Esophagus mucosa (tissue), 1 donor: Measurements from ENCODE around the gene FASTK. TPM values are rescaled to one million over a fixed set of nuclear protein-coding genes. Genes with fewer than 3 reads are reported as not detected.
"Not testable (repeated sequence)": the region's sequence is repeated elsewhere in the genome, so short reads cannot be mapped to it uniquely, and the experiment has no call there.

Source experiments
- ATAC-seq: fragments of 200-7000 bp; cut with Tn5 transposase; one replicate; pipeline ENCODE4 v1.9.1; 2020
- total RNA-seq: library from RNA; stranded (reverse); gene quantifications from one replicate; pipeline ENCODE4 v1.2.4, GENCODE V29; 2023
- donor health status: DM: yes; HTN: yes; CAD: no.

The FASTK gene
- total RNA-seq, 1 donor from 2014 or later: 55.5 TPM

DNA sequence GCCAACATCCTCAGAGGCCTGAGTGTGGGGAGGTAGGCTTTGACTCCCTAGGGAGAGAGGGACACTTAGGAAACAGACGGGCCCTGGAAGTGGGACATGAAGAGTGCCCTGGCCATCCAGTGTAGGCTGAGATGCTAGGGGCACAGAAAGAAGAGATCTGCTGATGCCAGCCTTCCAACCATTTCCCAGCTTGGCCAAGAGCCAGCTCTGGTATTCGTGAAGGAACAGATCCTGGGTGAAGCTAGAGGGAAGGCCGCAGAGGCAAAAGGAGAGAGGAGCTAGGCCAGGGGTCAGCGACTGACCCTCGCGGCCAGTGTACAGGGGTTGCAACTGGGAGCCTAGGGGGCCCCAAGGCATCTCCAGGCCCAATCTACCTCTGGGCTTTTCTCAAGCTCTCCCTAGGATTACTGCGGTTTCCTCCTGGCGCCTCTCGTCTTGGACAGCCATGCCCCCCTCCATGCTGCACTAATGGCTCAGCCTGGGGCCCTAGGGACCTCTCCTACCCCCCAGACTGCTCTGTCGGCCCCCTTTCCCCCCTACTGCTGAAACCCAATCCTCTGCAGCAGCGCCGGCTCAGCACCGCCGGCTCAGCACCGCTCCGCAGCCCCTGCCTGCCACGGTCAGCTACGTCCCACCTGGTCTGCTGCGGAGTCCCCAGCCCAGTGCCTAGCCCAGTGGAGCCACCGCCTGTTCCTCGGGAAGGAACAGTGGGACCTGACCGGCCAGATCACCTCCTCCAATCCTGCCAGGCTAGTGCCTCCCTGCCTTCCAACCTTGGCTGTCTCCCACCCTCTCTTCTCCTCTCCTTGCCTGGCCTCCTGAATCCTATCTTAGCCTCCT, 32.4 kb downstream of the FASTK start, which contains the start of gene ASIC3:
TSS of gene ASIC3 (plus strand) at position 556 of the 840 bp plus-strand sequence. CDS start 355 bp downstream, outside the sequence.
- no peak for ATAC-seq

DNA sequence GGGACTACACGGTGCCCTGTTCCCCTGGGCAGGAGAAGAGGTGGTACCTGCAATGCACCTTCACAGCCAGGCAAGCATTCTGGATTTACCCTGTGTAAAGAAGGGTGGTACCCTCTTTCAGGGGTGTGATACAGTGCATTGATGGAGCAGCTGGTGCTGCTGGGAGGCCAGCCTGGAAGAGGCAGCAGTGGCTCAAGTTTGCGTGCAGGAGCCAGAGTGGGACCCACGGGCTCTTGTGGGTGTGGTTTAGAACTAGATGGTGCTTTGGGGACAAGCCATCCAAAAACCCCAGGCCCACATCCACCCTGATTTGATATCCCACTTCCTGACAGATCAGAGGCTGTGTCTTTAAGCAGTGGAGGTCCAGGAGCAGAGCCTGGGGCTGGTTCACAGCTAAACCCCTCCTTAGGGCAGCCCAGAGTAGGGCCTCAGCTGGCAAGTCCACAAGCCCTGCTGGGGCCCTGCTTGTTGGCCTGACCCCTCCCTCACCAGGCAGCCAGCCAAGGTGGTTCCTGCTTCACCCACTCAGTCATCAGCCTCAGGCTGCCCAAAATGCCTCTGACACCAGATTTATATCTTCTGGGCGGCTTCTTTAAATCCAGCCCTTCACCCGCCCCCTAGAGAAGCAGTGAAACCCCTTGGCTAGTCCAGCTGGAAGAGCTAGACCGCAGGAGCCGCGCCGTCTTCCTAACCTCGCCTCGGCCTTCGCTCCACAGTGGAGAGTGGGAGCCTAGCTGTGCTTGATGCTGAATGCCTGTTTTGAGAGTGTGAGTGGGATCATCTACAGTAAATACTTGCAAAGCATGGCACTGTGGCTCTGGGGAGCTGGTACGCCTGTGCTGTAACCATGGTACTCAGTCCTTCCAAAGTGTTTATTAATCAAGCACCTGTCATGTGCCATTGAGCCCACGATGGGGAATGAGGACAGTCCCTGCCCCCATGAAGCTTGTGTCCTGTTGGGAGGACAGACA, 33.7 kb downstream of the FASTK start:
- ATAC-seq: no peak

DNA sequence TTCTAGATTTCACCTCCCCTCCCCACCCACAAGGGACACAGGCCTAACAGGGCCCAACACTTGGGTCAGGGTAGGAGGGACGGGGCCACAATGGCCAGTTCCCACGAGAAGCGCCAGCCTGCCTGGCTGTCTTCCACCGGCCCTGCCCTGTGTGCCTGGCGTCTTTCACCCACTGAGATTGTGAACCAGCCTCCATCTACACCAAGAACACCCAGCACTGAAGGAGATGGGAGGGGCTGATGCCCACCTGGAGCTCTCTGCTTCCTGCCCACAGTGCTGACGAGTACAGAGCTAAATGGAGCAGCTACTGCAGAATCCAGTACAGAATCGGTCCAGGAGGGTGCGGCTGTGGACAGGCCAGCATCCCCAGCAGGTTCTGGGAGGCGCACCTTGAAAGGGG, 34.6 kb downstream of the FASTK start:
- no peak for ATAC-seq

DNA sequence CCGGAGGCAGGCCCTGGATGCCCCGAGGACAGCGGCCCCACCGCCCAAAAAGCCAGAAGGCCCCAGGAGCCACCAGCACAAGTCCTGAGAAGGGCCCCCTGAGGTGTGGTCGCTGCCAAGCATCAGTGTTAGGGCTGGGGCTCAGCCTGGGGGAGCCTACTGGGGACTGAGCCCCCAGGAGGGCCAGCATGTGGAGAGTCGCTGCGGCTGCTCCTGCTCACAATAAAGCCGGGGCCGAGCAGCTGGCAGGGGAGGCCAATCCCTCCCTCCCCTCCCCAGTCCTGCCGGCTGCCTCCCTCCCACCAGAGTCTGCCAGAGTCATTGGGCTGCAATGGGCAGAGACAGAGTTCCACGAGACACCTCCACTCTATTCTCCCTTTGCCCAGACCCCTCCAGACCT, 35.3 kb downstream of the FASTK start:
- ATAC-seq: no peak

DNA sequence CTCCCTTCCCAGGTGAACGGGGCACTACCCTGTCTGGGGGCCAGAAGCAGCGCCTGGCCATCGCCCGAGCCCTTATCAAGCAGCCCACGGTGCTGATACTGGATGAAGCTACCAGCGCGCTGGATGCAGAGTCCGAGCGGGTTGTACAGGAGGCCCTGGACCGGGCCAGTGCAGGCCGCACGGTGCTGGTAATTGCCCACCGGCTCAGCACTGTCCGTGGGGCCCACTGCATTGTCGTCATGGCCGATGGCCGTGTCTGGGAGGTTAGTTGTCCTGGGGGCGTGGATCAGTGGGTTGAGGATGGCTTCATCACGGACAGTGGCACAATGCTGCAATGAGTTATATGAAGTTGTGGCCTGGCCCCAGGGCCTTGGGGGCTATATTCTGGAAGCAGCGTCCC, 36.6 kb downstream of the FASTK start:
- no peak for ATAC-seq

DNA sequence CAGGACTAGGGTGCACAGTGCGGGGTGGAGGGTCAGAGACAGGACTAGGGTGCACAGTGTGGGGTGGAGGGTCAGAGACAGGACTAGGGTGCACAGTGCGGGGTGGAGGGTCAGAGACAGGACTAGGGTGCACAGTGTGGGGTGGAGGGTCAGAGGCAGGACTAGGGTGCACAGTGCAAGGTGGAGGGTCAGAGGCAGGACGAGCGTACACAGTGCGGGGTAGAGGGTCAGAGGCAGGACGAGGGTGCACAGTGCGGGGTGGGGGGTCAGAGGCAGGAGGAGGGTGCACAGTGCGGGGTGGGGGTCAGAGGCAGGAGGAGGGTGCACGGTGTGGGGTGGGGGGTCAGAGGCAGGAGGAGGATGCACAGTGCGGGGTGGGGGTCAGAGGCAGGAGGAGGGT, 37.2 kb downstream of the FASTK start:
- not testable (repeated sequence) for ATAC-seq

DNA sequence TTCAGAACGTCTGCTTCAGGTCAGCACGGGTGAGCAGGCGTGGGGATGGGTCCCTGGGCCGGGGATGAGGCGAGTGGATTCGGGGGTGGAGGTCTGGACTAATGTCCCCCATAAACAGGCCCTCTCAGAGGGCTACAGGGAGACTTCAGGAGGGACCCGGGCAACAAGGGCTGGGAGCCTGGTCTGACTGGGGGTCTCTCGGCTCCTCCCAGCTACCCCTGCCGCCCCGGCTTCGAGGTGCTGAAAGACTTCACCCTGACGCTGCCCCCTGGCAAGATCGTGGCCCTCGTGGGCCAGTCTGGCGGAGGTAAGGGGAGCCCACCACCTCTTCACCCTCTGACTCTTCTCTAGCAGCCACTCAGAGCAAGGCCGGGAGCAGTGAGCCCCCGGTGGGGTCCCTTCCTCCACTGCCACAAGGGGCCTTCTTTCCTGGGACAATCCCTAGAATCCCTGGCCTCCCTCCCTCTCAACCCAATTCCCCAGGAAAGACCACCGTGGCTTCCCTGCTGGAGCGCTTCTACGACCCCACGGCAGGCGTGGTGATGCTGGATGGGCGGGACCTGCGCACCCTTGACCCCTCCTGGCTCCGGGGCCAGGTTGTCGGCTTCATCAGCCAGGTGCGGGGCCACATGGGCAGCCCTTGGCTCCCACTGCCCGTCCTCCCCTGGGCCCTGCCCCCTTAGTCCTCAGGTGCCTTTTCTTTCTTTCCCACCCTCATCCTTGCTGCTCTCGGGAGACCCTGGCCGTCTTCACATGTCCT, 39.8 kb downstream of the FASTK start:
- ATAC-seq: no peak

DNA sequence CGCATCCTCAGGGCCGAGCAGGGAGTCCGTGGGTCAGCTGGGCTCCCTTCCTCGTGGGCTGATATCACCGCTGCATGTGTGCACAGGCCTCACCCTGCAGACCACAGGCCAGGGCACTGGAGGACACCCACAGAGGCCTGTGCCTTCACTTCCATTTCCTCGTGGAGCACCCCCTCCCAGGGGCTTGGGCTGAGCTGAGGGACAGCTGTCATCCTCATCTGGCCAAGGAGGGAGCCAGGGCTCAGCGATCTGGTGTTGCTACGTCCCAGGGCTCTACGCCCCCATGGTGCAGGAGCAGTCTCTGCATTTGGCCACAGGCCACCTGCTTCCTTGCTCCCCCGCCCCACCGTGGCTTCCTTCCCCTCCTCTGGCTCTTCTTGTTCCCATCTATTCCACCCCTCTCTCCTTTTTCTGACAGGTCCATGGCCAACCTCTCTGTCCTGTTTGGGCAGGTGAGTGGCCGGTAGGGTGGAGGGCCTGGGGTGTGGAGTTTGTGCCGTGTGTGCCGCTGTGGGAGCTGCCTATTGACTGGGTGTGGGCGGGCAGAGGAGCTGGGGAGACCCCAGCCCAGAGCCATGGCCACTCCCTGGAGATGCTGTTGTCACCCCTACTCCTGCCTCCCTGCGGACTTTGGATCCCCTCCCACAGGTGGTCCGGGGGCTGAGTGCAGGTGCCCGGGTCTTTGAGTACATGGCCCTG, 40.6 kb downstream of the FASTK start:
- no peak for ATAC-seq

DNA sequence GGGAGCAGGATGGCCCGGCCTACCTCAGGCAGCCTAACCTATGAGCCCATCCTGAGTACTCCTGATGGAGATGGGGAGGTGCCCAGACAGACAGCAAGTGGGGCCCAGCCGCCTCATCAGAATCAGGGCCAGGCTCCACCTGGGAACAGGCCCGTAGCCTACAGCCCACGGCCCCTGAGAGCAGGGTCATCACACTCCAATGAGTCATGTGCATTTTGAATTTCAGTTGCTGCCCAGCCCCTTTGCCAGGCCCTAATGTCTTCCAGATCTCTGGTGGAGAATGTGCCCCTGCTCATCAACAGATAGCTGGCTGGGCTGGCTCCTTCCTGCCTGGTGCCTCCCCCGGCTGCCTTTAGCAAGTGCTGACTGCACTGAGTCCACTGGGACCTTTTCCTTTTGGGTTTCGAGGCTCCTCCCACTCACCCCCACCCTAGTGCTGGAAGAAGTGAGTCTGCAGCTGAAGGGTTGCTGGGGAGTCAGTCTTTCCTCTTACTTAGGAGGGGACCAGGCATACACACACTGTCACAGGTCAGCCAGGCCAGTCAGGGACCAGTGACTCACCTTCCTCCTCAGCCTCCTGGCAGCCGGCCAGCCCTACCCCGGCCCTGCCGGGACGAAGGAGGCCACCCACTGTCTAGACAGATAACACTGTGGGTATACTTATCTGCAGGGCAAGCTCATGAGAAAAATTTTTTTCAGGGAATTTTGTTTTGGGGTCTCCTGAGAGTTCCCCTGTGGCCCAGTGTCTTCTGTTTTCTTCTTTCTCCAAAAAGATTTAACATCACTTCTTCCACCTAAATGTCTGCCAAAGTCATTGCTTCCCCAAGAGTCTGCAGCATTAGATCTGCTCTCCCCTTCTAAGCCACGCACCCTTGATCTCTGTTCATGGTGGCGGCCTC, 41.4 kb downstream of the FASTK start:
- ATAC-seq: peak; percentile 78

DNA sequence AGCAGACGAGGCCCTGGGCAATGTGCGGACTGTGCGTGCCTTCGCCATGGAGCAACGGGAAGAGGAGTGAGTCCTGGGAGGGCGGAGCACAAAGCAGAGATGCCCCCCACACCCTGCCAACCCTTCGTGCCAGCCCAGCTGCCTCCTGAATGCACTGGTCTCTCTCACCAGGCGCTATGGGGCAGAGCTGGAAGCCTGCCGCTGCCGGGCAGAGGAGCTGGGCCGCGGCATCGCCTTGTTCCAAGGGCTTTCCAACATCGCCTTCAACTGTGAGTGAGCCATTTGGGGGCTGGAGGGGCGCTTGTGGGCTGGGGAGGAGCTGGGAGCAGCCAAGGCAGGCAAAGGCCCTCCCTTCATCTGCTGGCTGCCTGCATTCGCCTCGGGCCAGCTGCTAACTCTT, 44.7 kb downstream of the FASTK start:
- no peak for ATAC-seq

DNA sequence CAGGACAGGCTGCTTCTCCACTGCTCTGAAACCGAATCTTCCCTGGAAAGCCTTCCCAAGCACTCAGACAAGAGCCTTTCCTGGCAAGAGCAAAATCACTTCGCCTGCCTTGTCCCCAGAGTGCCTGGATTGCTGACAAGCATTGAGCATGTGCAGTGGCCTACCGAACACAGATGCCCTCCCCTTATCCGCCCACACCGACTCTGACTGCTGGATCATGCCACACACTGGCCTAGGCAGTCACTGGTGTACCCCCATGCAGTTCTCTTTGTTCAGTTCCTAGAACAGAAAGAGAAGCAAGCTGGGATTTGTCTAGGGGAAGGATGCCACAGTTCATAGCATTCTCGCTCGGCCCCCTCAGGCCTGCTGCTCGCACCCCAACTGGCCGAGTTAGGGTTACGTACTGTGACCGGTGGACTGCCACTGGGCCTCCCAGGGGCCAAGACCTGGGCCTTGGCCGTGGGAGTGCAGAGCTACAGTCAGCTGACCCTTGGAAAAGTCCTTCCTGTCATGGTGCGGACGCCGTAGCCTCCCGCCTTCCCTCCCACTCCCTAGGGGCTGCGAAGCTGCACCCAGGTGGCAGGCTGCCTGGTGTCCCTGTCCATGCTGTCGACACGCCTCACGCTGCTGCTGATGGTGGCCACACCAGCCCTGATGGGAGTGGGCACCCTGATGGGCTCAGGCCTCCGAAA, 45.4 kb downstream of the FASTK start:
- no peak for ATAC-seq

DNA sequence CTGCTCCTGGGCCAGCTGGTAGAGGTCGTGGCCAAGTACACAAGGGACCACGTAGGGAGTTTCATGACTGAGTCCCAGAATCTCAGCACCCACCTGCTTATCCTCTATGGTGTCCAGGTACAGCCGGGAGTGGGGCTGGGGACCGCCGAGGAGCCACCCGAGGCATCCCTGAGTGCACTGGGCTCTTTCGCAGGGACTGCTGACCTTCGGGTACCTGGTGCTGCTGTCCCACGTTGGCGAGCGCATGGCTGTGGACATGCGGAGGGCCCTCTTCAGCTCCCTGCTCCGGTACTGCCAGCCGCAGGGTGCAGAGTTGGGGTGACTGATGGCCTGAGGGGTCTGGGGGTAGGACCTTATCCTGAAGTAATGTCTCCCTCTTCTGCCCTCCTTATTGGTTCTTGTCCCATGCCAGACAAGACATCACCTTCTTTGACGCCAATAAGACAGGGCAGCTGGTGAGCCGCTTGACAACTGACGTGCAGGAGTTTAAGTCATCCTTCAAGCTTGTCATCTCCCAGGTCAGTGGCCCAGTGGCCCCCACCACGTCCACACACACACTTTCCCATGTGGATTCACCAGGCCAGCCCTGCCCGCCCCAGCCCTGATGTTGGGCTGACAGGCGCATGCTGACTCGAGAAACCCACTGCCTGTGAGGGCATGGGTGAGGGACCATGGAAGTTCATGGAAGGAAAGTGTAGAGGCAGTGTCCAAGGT, 46.1 kb downstream of the FASTK start:
- no peak for ATAC-seq

DNA sequence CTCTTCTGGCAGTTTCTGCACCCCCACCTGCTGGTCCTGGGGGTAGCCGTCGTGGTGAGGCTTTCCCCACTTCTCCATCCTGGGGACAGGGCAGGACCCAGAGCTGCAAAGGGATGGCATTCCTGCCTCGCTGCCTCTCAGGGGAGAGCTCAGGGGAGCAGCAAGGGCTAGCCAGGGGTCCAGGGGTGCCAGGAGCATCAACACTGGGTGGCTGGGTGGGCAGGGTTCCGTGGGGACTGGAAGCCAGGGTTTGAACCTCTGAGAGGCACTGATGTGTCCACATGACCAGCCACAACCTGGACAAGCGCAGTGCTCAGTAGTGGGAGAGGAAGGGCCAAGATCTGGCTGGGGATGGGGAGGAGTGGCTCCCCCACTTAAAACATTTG, 46.8 kb downstream of the FASTK start:
- no peak for ATAC-seq

DNA sequence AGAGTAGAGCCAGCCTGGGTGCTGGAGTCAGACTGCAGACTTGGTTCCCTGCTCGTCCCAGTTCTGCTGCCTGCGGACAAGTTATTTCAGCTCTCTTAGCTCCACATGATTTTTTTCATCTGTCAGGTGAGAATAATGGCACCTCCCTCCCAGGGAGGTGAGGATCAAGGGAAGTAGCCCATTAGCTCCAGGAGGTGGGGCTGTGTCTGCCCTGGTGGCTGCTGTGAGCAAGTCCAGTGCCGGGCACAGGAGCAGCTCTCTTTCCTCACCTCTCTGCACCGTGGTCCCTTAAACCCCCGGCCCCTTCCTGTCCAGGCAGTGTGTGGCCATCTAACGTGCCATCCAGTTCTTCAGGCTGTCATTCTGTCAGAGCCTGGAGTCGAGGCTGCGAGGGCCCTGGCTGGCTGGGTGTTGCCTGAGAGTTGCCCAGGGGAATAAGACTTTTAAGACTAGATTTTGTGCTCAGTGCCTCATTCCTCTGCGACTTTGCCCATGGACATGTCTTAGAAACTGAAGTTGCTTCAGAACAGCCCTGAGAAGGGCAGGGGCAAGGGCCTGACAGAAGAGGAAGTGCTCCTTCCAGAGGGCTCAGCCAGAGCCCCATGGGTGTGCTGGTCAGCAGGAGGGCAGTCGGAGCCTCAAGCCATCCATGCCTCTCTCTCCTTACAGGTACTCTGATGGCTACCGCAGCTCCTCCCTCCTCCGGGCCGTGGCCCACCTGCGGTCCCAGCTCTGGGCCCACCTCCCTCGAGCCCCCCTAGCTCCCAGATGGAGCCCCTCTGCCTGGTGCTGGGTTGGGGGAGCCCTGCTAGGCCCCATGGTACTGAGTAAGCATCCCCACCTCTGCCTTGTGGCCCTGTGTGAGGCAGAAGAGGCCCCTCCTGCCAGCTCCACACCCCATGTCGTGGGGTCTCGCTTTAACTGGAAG, 47.4 kb downstream of the FASTK start:
- ATAC-seq: no peak

DNA sequence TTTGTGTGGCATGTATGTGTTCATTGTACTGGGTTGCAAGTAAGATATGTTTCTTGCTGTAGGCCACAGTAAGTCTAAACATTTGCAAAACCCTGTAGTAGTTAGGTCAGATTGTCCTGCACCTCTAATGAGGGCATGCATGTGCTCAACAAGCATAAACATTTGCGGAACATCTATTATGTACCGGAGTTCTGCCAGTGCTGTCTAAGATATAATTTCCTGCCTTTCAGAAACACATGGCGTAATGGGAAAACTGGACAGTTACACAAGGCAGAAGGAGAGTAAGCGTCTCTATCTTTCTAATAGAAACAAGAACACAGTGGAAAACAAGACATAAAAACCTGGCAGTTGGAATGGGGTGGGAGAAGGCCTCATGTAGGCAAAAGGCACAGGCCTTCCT, 49.6 kb downstream of the FASTK start:
- ATAC-seq: no peak

DNA sequence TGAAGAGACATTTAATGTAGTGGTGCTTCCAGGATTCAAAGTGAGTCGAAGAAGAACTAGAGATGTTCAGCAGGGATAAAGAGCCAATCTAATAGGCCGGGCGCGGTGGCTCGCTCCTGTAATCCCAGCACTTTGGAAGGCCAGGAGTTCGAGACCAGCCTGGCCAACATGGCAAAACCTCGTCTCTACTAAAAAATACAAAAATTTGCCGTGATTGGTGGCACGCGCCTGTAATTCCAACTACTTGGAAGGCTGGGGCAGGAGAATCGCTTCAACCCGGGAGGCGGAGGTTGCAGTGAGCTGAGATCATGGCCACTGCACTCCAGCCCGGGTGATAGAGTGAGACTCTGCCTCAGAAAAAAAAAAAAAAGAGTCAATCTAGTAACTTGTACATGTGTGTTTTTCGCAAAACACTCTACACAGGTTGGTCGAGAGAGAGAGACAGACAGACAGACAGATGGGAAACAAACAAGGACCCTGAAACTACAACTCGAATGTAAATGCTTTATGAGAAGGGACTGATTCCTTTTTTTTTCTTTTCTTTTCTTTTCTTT, 51.6 kb downstream of the FASTK start:
- ATAC-seq: no peak

DNA sequence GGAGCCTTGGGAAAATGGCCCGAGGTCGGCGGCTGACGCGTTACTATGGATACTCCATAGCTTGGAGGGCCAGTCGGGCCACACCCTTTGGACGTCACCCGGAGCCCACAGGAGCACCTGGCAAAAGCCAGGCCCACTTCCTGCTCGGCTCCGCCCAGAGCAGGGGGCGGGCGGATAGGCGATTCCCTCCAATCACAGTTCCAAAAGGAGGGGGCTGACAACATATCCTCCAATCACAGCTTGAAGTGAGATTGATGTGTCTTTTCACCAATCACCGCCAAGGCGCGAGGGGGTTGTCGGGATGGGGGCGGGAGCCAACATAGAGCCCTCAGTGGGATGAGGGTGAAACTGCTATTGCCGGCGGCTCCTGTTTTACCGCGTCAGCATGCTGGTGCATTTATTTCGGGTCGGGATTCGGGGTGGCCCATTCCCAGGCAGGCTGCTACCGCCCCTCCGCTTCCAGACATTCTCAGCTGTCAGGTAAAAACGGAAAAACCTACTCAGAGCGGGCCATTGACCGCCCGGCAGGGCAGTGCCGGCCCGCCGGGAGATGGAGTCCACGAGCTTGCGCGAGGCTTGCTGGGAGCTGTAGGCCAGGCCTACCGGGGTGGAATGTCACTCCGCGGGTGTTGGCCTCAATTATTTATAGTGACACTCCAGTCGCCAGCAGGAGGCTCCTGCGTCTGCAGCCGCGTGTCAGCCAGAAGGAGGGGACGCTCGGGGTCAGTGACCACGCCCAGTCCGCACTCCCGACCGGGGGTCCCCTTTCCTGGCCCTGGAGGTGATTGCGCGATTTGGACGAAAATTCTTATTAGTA, 52.3 kb downstream of the FASTK start, which contains the start of gene ABCB8:
TSS of gene ABCB8 (plus strand) at position 320 of the 817 bp plus-strand sequence. CDS start at position 386, 66 bp downstream.
- peak; percentile 96 for ATAC-seq
